NT2/D1 (cell line): ENCODE results near the gene PRDM11.
A peak's percentile ranks its signal among the peaks of the same experiment; 100 is the strongest.
"Not testable (repeated sequence)": the region's sequence is repeated elsewhere in the genome, so short reads cannot be mapped to it uniquely, and the experiment has no call there.

Experiments
- DNase-seq: peaks from one replicate; pipeline ENCODE4 v3.0.0-alpha.2; 2011; ENCODE audit warnings: low read depth, low spot score
- H3K27me3 ChIP-seq: 2 replicates; pipeline ENCODE4 v1.6.0; 2011; ENCODE audit warnings: mild to moderate bottlenecking; ENCODE audit not compliant: insufficient read length, insufficient read depth
- H3K36me3 ChIP-seq: 2 replicates; pipeline ENCODE4 v1.6.1; 2011; ENCODE audit warnings: mild to moderate bottlenecking, low read length, mixed read lengths; ENCODE audit not compliant: insufficient read depth, insufficient read length
- H3K4me1 ChIP-seq: 2 replicates; pipeline ENCODE4 v1.5.1; 2011; ENCODE audit not compliant: insufficient read depth, insufficient read length
- H3K4me3 ChIP-seq: 2 replicates; pipeline ENCODE4 v1.5.1; 2011; ENCODE audit warnings: low read depth; ENCODE audit not compliant: insufficient read length
- H3K9ac ChIP-seq: 2 replicates; pipeline ENCODE4 v1.6.0; 2011; ENCODE audit warnings: low read depth; ENCODE audit not compliant: insufficient read length
- H3K9me3 ChIP-seq: 2 replicates; pipeline ENCODE4 v1.5.1; 2011; ENCODE audit warnings: mild to moderate bottlenecking, low read length; ENCODE audit not compliant: insufficient read depth
- SUZ12 ChIP-seq: IDR thresholded peaks from 2 replicates; pipeline ENCODE4 v1.6.1; 2011; ENCODE audit not compliant: insufficient read length, insufficient read depth; ENCODE audit errors: extremely low read depth
- YY1 ChIP-seq: IDR thresholded peaks from 2 replicates; pipeline ENCODE4 v1.6.1; 2011; ENCODE audit not compliant: insufficient read length, insufficient read depth
- ZNF274 ChIP-seq: IDR thresholded peaks from 2 replicates; pipeline ENCODE4 v1.6.1; 2011; ENCODE audit warnings: mild to moderate bottlenecking, low read depth, low read length

Gene PRDM11

GRCh38 chr11:45245218-45246045, 99.0 kb downstream of the PRDM11 start:
- Histone ChIP-seq H3K4me3 (no peak overlapping the region), H3K27me3 (no peaks in the 10 kb centered on the region), H3K36me3 (no peaks in the 10 kb centered on the region), H3K4me1 (no peaks in the 10 kb centered on the region), H3K9ac (no peak overlapping the region), H3K9me3 (no peaks in the 10 kb centered on the region)
- DNase-seq, result no peak
- no peak for TF ChIP-seq ZNF274
- no peak for TF ChIP-seq YY1
- TF ChIP-seq SUZ12, result no peak

DNA sequence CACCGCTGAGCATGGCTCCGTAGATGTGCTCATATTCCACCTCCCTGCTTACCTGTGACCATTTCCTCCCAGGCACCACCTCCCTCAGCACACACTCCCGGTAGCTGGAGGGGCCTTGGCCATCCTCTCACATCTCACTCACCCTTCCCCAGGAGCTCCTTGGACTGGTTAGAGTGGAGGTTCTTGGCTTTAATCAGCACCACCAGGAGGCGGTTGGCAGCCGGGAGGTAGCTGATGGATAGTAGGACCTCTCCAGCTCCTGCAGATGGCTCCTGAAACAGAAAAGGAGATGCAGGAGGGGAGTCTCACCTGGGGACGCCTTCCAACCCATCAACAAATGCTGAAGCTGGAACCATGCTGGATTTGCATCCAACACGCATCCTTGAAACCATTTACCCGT, 99.8 kb downstream of the PRDM11 start:
- H3K4me1 ChIP-seq, result no peaks in the 10 kb centered on the region
- no peak for DNase-seq
- no peak overlapping the region for H3K9ac ChIP-seq
- H3K27me3 ChIP-seq, result no peaks in the 10 kb centered on the region
- no peaks in the 10 kb centered on the region for H3K9me3 ChIP-seq
- TF ChIP-seq ZNF274 (no peak), SUZ12 (no peak), YY1 (no peak)
- H3K36me3 ChIP-seq, result no peaks in the 10 kb centered on the region
- no peak overlapping the region for H3K4me3 ChIP-seq

DNA sequence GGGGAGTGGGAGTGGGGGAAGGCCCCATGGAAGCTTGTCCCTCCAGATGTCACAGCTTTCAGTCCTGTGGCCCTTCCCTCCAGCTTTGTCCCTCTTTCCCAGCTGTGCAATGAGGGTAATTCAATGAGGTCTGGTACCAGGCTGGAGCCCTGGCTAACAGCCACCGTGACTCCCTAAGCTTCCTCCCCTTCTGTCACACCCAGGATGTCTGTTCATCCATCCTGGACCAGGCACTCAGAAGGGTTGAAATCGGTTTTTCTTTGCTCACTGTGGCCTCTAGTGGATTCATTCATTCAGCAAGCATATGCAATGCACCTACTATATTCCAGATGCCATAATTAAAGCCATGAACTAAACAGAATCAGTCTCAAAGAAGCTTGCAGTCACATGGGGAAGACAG, 101.0 kb downstream of the PRDM11 start:
- Histone ChIP-seq H3K9ac (no peak overlapping the region), H3K36me3 (no peaks in the 10 kb centered on the region), H3K4me1 (peaks cover 3% of the 10 kb centered on the region), H3K27me3 (peaks cover 9% of the 10 kb centered on the region), H3K9me3 (no peaks in the 10 kb centered on the region), H3K4me3 (no peak overlapping the region)
- no peak for DNase-seq
- TF ChIP-seq YY1 (no peak), SUZ12 (no peak), ZNF274 (no peak)

- Histone ChIP-seq H3K9me3 (no peaks in the 10 kb centered on the region), H3K4me3 (no peak overlapping the region), H3K4me1 (peaks cover 6% of the 10 kb centered on the region), H3K36me3 (no peaks in the 10 kb centered on the region), H3K27me3 (peaks cover 9% of the 10 kb centered on the region), H3K9ac (no peak overlapping the region)
- TF ChIP-seq ZNF274 (no peak), SUZ12 (no peak), YY1 (no peak)
- no peak for DNase-seq
These were observed 102.1 kb downstream of the PRDM11 start for GRCh38 chr11:45248501-45249011.

GRCh38 chr11:45249372-45249771, 102.9 kb downstream of the PRDM11 start:
- not testable (repeated sequence) for H3K4me3 ChIP-seq, H3K27me3 ChIP-seq, DNase-seq, H3K36me3 ChIP-seq, H3K4me1 ChIP-seq, H3K9me3 ChIP-seq, H3K9ac ChIP-seq

DNA sequence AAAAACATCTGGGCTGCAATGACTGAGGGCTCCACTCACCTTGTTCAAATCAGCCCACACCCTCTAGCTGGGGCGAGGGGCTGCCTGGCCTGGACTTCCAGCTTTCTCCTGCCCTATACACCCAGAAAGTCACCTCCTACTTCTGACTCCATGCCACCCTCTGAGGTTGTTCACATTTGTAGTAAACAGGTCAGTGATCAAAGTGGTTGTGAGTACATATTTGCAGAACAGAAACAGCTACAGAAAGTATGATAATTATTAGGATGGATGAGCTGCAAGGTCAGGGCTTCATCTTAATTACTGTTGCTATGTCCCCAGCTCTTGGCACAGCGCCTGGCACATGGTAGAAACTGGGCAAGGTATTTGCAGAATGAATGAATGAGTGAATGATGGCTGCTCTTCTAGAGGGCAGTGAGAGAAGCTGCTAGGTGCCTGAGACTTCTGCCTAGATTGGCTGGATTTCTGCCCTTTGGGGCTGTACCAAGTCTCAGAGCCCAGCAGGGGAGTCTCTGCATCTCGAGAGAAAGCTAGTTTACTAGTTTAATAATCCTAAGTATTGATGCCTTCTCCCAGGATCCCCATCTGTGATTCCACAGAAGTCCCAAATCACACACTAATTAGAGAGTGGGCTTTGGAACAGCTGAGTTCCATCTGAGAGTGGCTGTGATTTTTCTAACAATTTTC, 103.7 kb downstream of the PRDM11 start:
- H3K4me3 ChIP-seq, result no peak overlapping the region
- H3K9ac ChIP-seq, result no peak overlapping the region
- no peak for DNase-seq
- TF ChIP-seq SUZ12 (no peak), YY1 (no peak), ZNF274 (no peak)
- H3K9me3 ChIP-seq, result no peaks in the 10 kb centered on the region
- no peaks in the 10 kb centered on the region for H3K36me3 ChIP-seq
- peaks cover 6% of the 10 kb centered on the region for H3K4me1 ChIP-seq
- peaks cover 9% of the 10 kb centered on the region for H3K27me3 ChIP-seq

DNA sequence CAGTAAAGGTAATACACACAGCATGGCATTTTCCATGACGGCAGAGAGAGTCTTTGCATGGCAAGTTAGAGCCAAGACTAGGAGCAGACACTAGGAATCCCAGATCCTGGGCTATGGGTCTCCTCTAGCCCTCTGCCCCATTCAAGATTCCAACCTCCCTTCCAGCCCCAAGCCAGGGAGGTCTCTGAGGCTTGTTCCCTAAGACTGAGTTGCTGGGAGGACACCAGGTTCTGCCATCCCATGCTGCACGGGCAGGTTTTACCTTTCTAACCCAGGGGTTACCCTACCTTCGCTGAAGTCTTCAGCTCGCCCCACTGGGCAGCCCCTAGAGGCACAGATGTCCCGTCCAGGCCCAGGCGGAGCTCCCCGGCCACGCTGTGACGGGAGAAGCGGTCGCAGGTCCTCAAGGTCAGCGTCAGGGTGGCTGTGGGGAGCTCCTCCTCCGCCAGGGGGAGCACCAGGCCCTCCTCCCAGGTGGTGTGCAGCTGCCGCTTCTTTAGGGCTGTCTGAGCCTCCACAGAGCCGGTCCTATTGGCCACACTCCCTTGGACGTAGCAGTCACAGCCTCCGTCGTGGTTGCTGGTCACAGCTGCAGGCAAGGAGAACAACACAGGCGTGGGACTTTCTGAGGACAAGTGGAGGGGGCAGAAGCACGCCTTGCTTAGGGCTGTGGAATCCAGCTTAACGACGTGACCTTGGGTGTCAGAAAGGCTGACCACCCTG, 105.9 kb downstream of the PRDM11 start:
- Histone ChIP-seq H3K9ac (peak overlapping the region; percentile 37), H3K4me3 (no peak overlapping the region), H3K27me3 (peaks cover 9% of the 10 kb centered on the region), H3K4me1 (peaks cover 6% of the 10 kb centered on the region), H3K9me3 (no peaks in the 10 kb centered on the region), H3K36me3 (no peaks in the 10 kb centered on the region)
- DNase-seq, result peak; percentile 78
- TF ChIP-seq ZNF274 (no peak), YY1 (no peak), SUZ12 (no peak)
